Loucy (cell line): ENCODE data around the gene CD2AP.

Experiments used
- H2AFZ ChIP-seq: fragments of 200-600 bp; sonication (generic); 2 replicates; pipeline ENCODE4 v1.6.0; 2016; ENCODE audit warnings: antibody characterized with exemption, mild to moderate bottlenecking, low read length, moderate library complexity
- H3F3A ChIP-seq: fragments of 200-600 bp; 2 replicates; pipeline ENCODE4 v1.6.0; 2016; ENCODE audit warnings: antibody characterized with exemption, low read depth, mild to moderate bottlenecking
- H3K27me3 ChIP-seq: fragments of 200-600 bp; sonication (generic); 2 replicates; pipeline ENCODE4 v1.6.1; 2014; ENCODE audit warnings: low read length, mild to moderate bottlenecking; ENCODE audit not compliant: insufficient read depth, poor library complexity, severe bottlenecking
- H3K36me3 ChIP-seq: fragments of 200-600 bp; sonication (generic); 2 replicates; pipeline ENCODE4 v1.6.1; 2016; ENCODE audit warnings: low read length; ENCODE audit not compliant: insufficient read depth
- H3K4me1 ChIP-seq: fragments of 200-600 bp; sonication (generic); 2 replicates; pipeline ENCODE4 v1.5.1; 2014; ENCODE audit warnings: low read length, mild to moderate bottlenecking; ENCODE audit not compliant: insufficient read depth, poor library complexity, severe bottlenecking
- H3K4me2 ChIP-seq: fragments of 200-600 bp; sonication (generic); 2 replicates; pipeline ENCODE4 v1.6.0; 2014; ENCODE audit warnings: antibody characterized with exemption, low read length, low read depth, mild to moderate bottlenecking; ENCODE audit not compliant: poor library complexity, severe bottlenecking
- H3K4me3 ChIP-seq: fragments of 200-600 bp; sonication (generic); 2 replicates; pipeline ENCODE4 v1.5.1; 2014; ENCODE audit warnings: low read length, mild to moderate bottlenecking, mixed read lengths; ENCODE audit not compliant: poor library complexity, severe bottlenecking
- H3K79me2 ChIP-seq: fragments of 200-600 bp; sonication (generic); 2 replicates; pipeline ENCODE4 v1.6.1; 2014; ENCODE audit warnings: low read length; ENCODE audit not compliant: insufficient read depth
- H3K9ac ChIP-seq: fragments of 200-600 bp; sonication (generic); 2 replicates; pipeline ENCODE4 v1.6.0; 2014; ENCODE audit warnings: mild to moderate bottlenecking, low read depth, low read length, moderate library complexity; ENCODE audit not compliant: poor library complexity, severe bottlenecking
- H3K9me2 ChIP-seq: fragments of 200-600 bp; sonication (generic); replicated peaks from 2 replicates; pipeline ENCODE4 v1.6.1; 2016; ENCODE audit warnings: low read depth, low read length, mixed read lengths
- H3K9me3 ChIP-seq: fragments of 200-600 bp; sonication (generic); 2 replicates; pipeline ENCODE4 v1.6.1; 2014; ENCODE audit warnings: mild to moderate bottlenecking, antibody characterized with exemption, low read length, low read depth; ENCODE audit not compliant: insufficient read depth
- H4K20me1 ChIP-seq: fragments of 200-600 bp; sonication (generic); 2 replicates; pipeline ENCODE4 v1.6.0; 2014; ENCODE audit warnings: antibody characterized with exemption, low read length, mild to moderate bottlenecking; ENCODE audit not compliant: insufficient read depth, poor library complexity, severe bottlenecking
- EZH2phosphoT487 ChIP-seq: fragments of 200-600 bp; IDR thresholded peaks from 2 replicates; pipeline ENCODE4 v1.6.1; 2018; ENCODE audit warnings: antibody characterized with exemption, mild to moderate bottlenecking, moderate library complexity, borderline replicate concordance
- TF ChIP-seq, protein P1 (sequence below): fragments of 200-600 bp; sonication (generic); conservative IDR thresholded peaks from 2 replicates; pipeline ENCODE4 v1.5.1; 2014; ENCODE audit warnings: mild to moderate bottlenecking, antibody characterized with exemption, low read length

The CD2AP gene

DNA sequence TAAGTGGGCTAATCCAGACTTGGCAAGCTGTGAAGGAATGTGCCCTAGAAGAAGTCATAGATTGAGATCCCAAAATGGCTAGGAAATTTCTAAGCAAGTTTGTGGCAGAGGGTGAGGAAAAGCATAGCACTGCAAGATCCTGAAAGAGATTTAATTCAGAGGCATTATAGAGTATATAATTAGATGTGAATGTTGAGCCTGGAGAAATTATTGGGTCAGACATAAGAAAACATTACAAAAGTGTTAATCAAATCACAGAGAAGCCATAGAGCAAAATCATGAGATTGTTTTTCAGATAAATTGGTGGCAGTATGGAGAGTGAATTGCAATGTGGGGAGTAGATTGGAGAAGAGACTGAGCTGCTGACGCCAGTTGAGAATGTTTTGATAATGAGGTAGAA, 90.0 kb downstream of the CD2AP start:
- Histone ChIP-seq H3K79me2 (peaks cover 5% of the 10 kb centered on the region; the same call in 1 of the 2 replicates), H2AFZ (no peak overlapping the region), H3K4me1 (no peaks in the 10 kb centered on the region), H3K27me3 (no peaks in the 10 kb centered on the region), H3K4me3 (no peak overlapping the region), H3K4me2 (no peak overlapping the region), H3K9me2 (no peaks in the 10 kb centered on the region), H3K9me3 (no peaks in the 10 kb centered on the region), H4K20me1 (no peaks in the 10 kb centered on the region), H3K9ac (no peak overlapping the region), H3K36me3 (0 out of 2 replicates have a peak, but pooled peaks cover 9% of the 10 kb centered on the region), H3F3A (no peaks in the 10 kb centered on the region)
- TF ChIP-seq EZH2phosphoT487: no peak
- TF ChIP-seq, protein P1, sequence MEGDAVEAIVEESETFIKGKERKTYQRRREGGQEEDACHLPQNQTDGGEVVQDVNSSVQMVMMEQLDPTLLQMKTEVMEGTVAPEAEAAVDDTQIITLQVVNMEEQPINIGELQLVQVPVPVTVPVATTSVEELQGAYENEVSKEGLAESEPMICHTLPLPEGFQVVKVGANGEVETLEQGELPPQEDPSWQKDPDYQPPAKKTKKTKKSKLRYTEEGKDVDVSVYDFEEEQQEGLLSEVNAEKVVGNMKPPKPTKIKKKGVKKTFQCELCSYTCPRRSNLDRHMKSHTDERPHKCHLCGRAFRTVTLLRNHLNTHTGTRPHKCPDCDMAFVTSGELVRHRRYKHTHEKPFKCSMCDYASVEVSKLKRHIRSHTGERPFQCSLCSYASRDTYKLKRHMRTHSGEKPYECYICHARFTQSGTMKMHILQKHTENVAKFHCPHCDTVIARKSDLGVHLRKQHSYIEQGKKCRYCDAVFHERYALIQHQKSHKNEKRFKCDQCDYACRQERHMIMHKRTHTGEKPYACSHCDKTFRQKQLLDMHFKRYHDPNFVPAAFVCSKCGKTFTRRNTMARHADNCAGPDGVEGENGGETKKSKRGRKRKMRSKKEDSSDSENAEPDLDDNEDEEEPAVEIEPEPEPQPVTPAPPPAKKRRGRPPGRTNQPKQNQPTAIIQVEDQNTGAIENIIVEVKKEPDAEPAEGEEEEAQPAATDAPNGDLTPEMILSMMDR: no peak

DNA sequence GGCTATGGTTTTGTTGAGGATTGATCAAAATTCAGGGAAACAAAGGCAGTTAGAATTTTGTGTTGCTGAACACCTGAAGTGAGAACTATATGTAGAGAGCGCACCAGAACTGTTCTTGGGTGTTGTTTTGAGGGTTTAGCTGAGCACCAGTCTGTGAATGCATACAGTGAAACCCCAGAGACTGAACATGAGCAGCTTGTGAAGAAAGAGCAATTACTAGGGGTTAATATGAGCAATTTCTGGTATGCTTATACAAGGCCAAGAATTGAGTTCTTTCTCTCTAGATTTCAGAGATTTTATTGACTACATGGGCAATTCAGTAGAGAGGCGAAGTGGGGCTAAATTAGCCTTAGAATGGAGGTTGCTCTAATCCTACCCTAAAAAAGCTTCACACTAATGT, 93.9 kb downstream of the CD2AP start:
- TF ChIP-seq EZH2phosphoT487: no peak
- TF ChIP-seq, protein P1: no peak
- H3K9ac ChIP-seq: no peak overlapping the region
- peaks cover 5% of the 10 kb centered on the region; the same call in 1 of the 2 replicates for H3K79me2 ChIP-seq
- H3K27me3 ChIP-seq: no peaks in the 10 kb centered on the region
- H3K4me1 ChIP-seq: no peaks in the 10 kb centered on the region
- no peaks in the 10 kb centered on the region for H3K9me3 ChIP-seq
- no peak overlapping the region for H3K4me2 ChIP-seq
- no peak overlapping the region for H2AFZ ChIP-seq
- no peak overlapping the region for H3K4me3 ChIP-seq
- no peaks in the 10 kb centered on the region for H3K9me2 ChIP-seq
- peaks cover 18% of the 10 kb centered on the region for H3K36me3 ChIP-seq
- no peaks in the 10 kb centered on the region for H4K20me1 ChIP-seq
- no peaks in the 10 kb centered on the region for H3F3A ChIP-seq

- no peak overlapping the region for H3K9ac ChIP-seq
- no peaks in the 10 kb centered on the region for H3K9me3 ChIP-seq
- no peaks in the 10 kb centered on the region for H3K4me1 ChIP-seq
- TF ChIP-seq, protein P1: no peak
- TF ChIP-seq EZH2phosphoT487: no peak
- H4K20me1 ChIP-seq: no peaks in the 10 kb centered on the region
- no peaks in the 10 kb centered on the region for H3K27me3 ChIP-seq
- no peak overlapping the region for H3K4me2 ChIP-seq
- H3K4me3 ChIP-seq: no peak overlapping the region
- no peak overlapping the region for H2AFZ ChIP-seq
- no peaks in the 10 kb centered on the region for H3F3A ChIP-seq
- peaks cover 31% of the 10 kb centered on the region for H3K36me3 ChIP-seq
- peaks cover 5% of the 10 kb centered on the region; the same call in 1 of the 2 replicates for H3K79me2 ChIP-seq
- no peaks in the 10 kb centered on the region for H3K9me2 ChIP-seq
These were observed 95.5 kb downstream of the CD2AP start for GRCh38 chr6:47573109-47573508.
